ENCODE data around the gene PTGES3L. TPM values are rescaled to one million over a fixed set of nuclear protein-coding genes. Genes with fewer than 3 reads are reported as not detected.
A peak's percentile ranks its signal among the peaks of the same experiment; 100 is the strongest.

The PTGES3L gene
- total and polyA plus RNA-seq, 4 donors, result 0.08 to 0.19 (median 0.13) TPM; not detected in 1

DNA sequence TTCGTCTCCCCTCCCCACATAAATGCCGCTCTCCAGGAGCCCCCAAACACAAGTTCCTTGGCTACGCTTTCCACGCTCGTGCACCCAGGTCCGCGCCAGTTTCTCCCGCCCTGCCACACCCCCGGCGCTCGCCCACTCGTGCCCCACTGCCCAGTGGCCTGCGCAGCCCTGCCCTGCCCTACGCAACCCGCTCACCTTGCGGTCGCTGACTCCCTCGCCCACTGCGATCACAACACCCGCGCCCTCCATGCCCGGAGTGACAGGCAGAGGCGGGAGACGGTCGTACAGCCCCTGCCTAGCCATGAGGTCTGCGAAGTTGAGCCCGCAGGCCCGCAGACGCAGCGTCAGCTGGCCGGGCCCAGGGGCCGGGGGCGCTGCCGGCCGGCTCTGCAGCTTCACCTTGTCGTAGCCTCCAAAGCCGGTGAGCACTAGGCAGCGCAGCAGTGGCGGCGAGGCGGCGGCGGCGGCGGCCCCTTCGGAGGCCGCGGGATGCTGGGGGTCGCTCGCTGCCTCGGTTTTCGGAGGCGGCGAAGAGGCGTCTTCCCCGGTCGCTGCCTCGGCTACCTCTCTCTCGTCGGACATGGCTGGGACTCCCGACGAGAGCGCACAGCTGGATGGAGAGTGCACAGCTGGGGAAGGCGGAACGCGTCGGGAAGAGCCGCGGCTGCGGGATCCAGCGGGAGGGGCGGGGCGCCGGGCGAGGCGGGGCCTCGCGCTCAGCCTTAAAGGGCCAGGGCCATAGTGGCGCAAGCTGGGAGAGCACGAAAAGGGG lies 42.0 kb upstream of the PTGES3L start, which contains the start of gene VAT1:
VAT1 (minus strand) TSS at position 645 of the 772 bp plus-strand sequence; CDS start at position 582, 63 bp downstream.
- Histone ChIP-seq H3K9me3 (ENCODE audit: control insufficient read depth in 4 of 4, low read length in 3 of 4) (no peaks in the 10 kb centered on the region), H3K36me3 (ENCODE audit: control insufficient read depth in 4 of 4, insufficient read depth in 3 of 4, low read depth in 1 of 4, low read length in 3 of 4) (no peaks in the 10 kb centered on the region), H3K4me1 (ENCODE audit: control insufficient read depth in 4 of 4, insufficient read depth in 4 of 4, low read length in 3 of 4) (peaks cover 6 to 30% (median 18%) of the 10 kb centered on the region in 4 donors), H3K27ac (ENCODE audit: low read depth in 1 of 2, low read length in 2 of 2) (peak within 1 kb of the TSS; percentile 70 to 80), H3K27me3 (ENCODE audit: control insufficient read depth in 4 of 4, insufficient read depth in 4 of 4, low read length in 3 of 4) (no peaks in the 10 kb centered on the region), H3K9ac (ENCODE audit: low read depth in 1 of 2, low read length in 2 of 2) (peak within 1 kb of the TSS in 1 of 2 donors; percentile 36), H3K4me3 (ENCODE audit: low read depth in 1 of 3, low read length in 3 of 3) (peak within 1 kb of the TSS; percentile 59 to 92 (median 85))
- TF ChIP-seq YY1 (IDR thresholded peaks at IDR 0.05) (no peak), GABPA (IDR thresholded peaks at IDR 0.05 in 1 of 2, conservative IDR thresholded peaks at IDR 0.05 in 1 of 2) (no peak), EGR1 (IDR thresholded peaks at IDR 0.05; ENCODE audit: low read depth in 2 of 2) (no peak), RXRA (IDR thresholded peaks at IDR 0.05) (no peak), RAD21 (IDR thresholded peaks at IDR 0.05) (peak; percentile 39 to 41), HNF4G (IDR thresholded peaks at IDR 0.05) (no peak), FOXA1 (IDR thresholded peaks at IDR 0.05) (no peak), TAF1 (conservative IDR thresholded peaks at IDR 0.05) (no peak), FOXA2 (IDR thresholded peaks at IDR 0.05) (no peak), NR2F2 (IDR thresholded peaks at IDR 0.05) (no peak)
- TF ChIP-seq, protein P1, sequence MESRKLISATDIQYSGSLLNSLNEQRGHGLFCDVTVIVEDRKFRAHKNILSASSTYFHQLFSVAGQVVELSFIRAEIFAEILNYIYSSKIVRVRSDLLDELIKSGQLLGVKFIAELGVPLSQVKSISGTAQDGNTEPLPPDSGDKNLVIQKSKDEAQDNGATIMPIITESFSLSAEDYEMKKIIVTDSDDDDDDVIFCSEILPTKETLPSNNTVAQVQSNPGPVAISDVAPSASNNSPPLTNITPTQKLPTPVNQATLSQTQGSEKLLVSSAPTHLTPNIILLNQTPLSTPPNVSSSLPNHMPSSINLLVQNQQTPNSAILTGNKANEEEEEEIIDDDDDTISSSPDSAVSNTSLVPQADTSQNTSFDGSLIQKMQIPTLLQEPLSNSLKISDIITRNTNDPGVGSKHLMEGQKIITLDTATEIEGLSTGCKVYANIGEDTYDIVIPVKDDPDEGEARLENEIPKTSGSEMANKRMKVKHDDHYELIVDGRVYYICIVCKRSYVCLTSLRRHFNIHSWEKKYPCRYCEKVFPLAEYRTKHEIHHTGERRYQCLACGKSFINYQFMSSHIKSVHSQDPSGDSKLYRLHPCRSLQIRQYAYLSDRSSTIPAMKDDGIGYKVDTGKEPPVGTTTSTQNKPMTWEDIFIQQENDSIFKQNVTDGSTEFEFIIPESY (IDR thresholded peaks at IDR 0.05), result no peak
- TF ChIP-seq, protein P2, sequence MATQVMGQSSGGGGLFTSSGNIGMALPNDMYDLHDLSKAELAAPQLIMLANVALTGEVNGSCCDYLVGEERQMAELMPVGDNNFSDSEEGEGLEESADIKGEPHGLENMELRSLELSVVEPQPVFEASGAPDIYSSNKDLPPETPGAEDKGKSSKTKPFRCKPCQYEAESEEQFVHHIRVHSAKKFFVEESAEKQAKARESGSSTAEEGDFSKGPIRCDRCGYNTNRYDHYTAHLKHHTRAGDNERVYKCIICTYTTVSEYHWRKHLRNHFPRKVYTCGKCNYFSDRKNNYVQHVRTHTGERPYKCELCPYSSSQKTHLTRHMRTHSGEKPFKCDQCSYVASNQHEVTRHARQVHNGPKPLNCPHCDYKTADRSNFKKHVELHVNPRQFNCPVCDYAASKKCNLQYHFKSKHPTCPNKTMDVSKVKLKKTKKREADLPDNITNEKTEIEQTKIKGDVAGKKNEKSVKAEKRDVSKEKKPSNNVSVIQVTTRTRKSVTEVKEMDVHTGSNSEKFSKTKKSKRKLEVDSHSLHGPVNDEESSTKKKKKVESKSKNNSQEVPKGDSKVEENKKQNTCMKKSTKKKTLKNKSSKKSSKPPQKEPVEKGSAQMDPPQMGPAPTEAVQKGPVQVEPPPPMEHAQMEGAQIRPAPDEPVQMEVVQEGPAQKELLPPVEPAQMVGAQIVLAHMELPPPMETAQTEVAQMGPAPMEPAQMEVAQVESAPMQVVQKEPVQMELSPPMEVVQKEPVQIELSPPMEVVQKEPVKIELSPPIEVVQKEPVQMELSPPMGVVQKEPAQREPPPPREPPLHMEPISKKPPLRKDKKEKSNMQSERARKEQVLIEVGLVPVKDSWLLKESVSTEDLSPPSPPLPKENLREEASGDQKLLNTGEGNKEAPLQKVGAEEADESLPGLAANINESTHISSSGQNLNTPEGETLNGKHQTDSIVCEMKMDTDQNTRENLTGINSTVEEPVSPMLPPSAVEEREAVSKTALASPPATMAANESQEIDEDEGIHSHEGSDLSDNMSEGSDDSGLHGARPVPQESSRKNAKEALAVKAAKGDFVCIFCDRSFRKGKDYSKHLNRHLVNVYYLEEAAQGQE (IDR thresholded peaks at IDR 0.05), result peak; percentile 13
- WGBS, result under 1% methylated on average over 80 of the region's 80 CpGs
- DNase-seq (ENCODE audit: low spot score), result peak; percentile 81

DNA sequence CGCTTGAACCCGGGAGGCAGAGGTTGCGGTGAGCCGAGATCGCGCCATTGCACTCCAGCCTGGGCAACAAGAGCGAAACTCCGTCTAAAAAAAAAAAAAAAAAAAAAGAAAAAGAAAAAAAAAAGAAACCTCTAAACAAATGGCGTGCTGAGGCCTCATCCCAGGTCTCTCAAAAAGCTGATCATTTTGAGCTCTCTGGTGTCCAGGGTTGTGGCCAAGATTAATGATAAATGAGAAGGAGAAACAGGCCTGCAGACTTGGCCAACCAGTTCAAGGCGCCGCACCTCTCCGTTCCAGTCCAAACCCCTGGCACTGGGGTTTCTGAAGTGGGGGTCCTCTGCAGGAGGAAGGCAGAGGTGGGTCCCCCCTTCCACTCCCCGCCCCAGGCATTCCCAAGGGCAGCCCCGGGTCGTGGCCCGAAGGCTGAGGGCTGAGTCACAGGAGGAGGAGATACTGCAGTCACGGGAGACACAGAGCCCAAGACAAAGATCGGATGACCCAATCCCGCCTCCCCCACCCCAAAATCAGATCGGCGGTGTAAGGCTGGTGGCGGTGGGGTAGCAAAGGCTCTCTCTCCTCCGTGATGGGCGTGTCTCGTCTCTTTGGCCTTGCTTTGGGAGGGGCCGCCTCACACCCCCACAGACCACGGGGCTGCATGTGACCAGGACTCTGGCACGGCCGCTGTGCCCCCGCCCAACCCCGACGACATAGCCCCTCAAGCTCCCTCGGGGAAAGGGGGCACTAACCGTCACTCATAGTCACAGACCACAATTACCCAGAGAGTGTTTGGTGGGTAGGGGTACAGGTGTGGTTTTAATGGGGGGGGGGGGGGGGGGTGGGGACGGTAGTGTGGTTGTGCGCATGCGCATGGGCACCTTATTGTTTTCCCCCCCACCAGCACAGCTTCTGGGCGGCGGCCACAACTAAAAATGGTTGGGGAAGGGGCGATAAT lies 41.2 kb upstream of the PTGES3L start:
- H3K9me3 ChIP-seq (ENCODE audit: control insufficient read depth in 4 of 4, low read length in 3 of 4), result no peaks in the 10 kb centered on the region
- H3K36me3 ChIP-seq (ENCODE audit: control insufficient read depth in 4 of 4, insufficient read depth in 3 of 4, low read depth in 1 of 4, low read length in 3 of 4), result peaks cover 0 to under 1% (median 0%) of the 10 kb centered on the region in 4 donors
- H3K27me3 ChIP-seq (ENCODE audit: control insufficient read depth in 4 of 4, insufficient read depth in 4 of 4, low read length in 3 of 4), result no peaks in the 10 kb centered on the region
- H3K4me3 ChIP-seq (ENCODE audit: low read depth in 1 of 3, low read length in 3 of 3), result peak overlapping the region; percentile 59 to 92 (median 85)
- H3K27ac ChIP-seq (ENCODE audit: low read depth in 1 of 2, low read length in 2 of 2), result peak overlapping the region; percentile 70 to 80
- H3K4me1 ChIP-seq (ENCODE audit: control insufficient read depth in 4 of 4, insufficient read depth in 4 of 4, low read length in 3 of 4), result peaks cover 6 to 32% (median 19%) of the 10 kb centered on the region in 4 donors
- TF ChIP-seq, protein P3, sequence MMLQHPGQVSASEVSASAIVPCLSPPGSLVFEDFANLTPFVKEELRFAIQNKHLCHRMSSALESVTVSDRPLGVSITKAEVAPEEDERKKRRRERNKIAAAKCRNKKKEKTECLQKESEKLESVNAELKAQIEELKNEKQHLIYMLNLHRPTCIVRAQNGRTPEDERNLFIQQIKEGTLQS (IDR thresholded peaks at IDR 0.05), result no peak
- no peak for TF ChIP-seq EGR1 (IDR thresholded peaks at IDR 0.05; ENCODE audit: low read depth in 2 of 2)
- TF ChIP-seq, protein P4, sequence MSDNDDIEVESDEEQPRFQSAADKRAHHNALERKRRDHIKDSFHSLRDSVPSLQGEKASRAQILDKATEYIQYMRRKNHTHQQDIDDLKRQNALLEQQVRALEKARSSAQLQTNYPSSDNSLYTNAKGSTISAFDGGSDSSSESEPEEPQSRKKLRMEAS (IDR thresholded peaks at IDR 0.05), result no peak
- TF ChIP-seq JUND (IDR thresholded peaks at IDR 0.05), result no peak
- no peak for DNase-seq (ENCODE audit: low spot score)
- H3K9ac ChIP-seq (ENCODE audit: low read depth in 1 of 2, low read length in 2 of 2), result no peak overlapping the region
- WGBS, result 32% methylated on average over 40 of the region's 40 CpGs

All from liver (tissue), 9 donors.